ENCODE results near the gene HARS1.
A peak's percentile ranks its signal among the peaks of the same experiment; 100 is the strongest.
"Not testable (repeated sequence)": the region's sequence is repeated elsewhere in the genome, so short reads cannot be mapped to it uniquely, and the experiment has no call there.

HARS1 gene

DNA sequence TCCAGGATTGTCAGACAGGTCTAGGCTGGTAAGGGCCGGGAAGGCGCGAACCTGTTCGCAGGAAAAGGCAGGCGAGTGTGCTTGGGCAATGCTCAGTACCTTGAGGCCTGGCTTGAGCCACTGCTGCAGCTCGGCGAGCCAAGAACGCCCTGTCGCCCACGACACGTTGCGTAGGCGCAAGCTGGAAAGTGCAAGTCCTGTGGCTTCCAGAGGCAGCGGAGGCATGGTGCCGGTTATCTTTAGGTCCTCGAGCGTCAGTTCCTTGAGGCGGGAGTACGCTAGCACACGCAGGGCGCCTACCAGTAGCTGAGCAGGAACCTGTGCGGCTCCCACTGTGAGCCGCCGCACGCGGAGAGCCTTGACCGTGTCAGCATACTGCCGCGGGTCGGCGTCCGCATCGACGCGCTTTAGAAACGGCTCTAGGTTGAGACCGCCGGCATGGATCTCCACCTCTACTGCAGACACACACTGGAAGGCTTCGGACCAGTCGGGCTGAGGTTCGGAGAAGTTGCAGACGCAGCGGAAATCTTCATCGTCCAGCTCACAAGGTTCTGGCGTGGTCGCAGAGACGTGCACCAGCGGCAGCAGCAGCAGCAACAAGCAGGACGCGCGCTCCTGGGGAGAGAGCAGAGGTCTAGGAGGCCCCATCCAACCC lies 58.7 kb downstream of the HARS1 start:
- peak; percentile 63 for DNase-seq

DNA sequence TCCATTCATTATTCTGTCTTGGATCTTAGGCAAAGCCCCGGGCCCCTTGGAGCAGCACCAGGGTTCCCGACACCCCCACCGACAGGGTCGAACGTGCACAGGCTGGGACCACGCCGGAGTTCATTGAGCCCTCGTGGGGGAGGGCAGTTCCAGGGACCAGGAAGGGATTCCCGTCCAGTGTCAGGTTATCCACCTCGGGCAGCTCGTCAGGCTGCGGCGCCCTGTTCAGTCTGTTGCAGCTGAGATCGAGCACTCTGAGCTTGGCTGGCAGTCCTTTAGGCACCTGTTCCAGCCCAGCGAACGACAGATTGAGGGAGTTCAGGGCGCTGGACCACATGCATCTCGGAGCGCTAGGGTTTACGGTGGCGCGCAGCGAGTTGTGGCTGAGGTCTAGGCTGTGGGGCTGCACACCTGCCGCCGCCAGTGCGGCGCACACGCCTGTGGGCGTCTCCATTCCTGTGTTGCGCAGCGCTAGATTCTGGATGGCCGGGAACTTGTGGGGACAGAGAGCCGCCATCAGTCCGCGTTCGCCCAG lies 59.3 kb downstream of the HARS1 start:
- DNase-seq = no peak

DNA sequence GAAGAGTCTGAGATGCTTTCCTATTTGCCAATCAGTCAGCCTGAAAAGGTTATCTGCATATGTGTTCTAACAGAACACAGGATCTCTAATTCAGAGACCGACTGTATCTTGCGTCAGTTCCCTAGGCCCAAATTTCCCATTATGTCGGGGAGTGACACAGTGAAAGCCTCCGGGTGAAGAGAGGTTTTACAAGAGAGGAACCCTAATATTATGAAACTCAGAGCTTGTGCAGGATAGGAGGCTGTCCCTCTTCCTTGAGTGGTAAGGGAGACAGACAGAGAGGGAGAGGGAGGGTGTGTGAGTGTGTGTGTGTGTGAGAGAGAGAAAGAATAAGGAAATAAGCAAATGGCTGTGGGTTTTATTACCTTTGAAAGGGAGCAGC lies 60.1 kb downstream of the HARS1 start:
- DNase-seq = no peak

DNA sequence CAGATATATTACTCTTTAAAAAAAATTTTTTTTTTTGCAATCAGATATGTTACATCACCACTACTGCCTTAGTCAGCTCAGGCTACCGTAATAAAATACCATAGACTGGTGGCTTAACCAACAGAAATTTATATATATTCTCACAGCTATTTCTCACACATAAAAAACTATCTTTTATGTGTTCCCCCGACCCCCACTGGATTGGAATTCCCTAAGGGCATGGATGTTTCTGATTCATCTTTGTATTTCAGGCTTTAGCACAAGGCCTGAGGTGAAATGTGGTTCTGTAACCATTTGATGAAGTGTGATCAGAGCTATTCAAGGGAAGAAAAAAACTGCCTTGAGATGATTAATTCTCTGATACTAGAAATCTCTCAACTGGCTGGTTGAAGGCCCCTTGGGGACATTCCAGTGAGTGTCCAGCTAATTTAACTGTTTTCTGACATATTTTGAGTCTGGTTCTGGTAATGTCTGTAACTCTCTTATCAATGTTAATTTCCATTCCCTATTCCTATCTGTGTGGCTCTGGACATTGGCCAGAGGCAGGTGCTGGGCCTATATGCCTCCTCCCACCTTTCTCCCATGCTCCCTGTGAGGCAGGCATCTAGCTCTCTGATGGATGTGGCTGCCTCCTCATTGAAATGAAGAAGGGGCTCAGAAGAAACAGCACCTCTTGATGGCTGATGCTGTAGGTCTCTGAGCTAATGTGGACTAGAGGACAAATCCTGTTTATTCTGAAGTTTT lies 60.7 kb downstream of the HARS1 start:
- peak; percentile 84 for DNase-seq

DNA sequence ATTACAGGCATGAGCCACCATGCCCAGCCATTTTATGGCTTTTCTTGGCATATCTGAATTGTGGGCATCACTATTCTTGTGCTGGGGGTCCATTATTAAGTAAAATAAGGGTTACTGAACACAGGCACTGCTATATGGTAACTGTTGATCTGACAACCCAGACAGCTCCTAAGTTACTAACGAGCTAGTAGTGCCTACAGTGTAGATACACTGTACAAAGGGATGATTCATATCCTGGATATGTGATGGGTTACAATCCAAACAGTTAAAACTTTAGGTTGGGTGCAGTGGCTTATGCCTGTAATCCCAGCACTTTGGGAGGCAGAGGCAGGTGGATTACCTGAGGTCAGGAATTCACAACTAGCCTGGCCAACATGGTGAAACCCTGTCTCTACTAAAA lies 62.5 kb downstream of the HARS1 start:
- peak; percentile 32 for DNase-seq

DNA sequence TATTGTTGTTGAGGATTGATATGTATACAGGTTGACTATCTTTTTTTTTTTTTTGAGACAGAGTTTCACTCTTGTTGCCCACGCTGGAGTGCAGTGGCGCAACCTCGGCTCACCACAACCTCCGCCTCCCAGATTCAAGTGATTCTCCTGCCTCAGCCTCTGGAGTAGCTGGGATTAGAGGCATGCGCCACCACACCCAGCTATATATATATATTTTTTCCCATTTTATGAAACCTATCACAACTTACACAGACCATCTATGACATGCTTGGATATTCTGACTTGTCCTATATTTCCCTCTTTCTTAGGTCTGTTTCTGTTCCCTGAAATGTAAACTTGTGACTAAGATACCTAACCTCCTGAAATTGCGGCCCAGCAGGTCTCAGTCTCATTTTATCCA lies 63.2 kb downstream of the HARS1 start:
- DNase-seq = no peak

DNA sequence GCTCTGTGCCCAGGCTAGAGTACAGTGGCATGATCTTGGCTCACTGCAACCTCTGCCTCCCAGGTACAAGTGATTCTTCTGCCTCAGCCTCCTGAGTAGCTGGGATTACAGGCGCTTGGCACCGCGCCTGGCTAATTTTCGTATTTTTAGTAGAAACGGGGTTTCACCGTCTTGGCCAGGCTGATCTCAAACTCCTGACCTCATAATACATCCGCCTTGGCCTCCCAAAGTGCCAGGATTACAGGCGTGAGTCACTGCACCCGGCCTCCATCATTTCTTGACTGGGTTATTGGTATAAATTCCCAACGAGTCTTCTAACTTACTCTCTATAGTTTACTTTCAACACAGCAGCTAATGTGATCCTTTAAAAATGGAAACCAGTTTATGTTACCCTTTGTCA lies 66.3 kb downstream of the HARS1 start:
- DNase-seq = not testable (repeated sequence)
